MCF 10A (cell line): ENCODE measurements around the gene CCDC40. TPM values are rescaled to one million over a fixed set of nuclear protein-coding genes. Genes with fewer than 3 reads are reported as not detected.

Experiments used
- BruUV-seq: library from RNA; stranded (reverse); fragments of 400-500 nt; replicated peaks from 2 replicates; lab custom pipeline; 2021; lab: Mats Ljungman, UMichigan
- CTCF ChIA-PET: fragments of 300-600 bp; sonication (Branson Sonifier 250); formaldehyde crosslinking; extraction: SDS; loops from one replicate; lab custom pipeline; 2021; ENCODE audit warnings: antibody characterized with exemption, inconsistent platforms; lab: Yijun Ruan, JAX
- POLR2A ChIA-PET: fragments of 300-600, 350-650 bp; sonication (Branson Sonifier 250); formaldehyde crosslinking; extraction: SDS; loops from one replicate; lab custom pipeline; 2020; ENCODE audit warnings: antibody characterized with exemption, inconsistent platforms; lab: Yijun Ruan, JAX
- DNase-seq: peaks from one replicate; pipeline ENCODE4 v3.0.0-alpha.2; 2018; ENCODE audit not compliant: unreplicated experiment
- H3K27ac Mint-ChIP-seq: one replicate; pipeline ENCODE4 v1.8.0; 2022; ENCODE audit warnings: mild to moderate bottlenecking, low read depth, mixed read lengths; ENCODE audit not compliant: unreplicated experiment
- H3K27me3 Mint-ChIP-seq: one replicate; pipeline ENCODE4 v1.8.0; 2022; ENCODE audit warnings: mixed read lengths; ENCODE audit not compliant: insufficient read depth, unreplicated experiment
- H3K36me3 Mint-ChIP-seq: one replicate; pipeline ENCODE4 v1.8.0; 2022; ENCODE audit warnings: mild to moderate bottlenecking, moderate library complexity, mixed read lengths; ENCODE audit not compliant: insufficient read depth, unreplicated experiment
- H3K4me1 Mint-ChIP-seq: one replicate; pipeline ENCODE4 v1.8.0; 2022; ENCODE audit warnings: mixed read lengths; ENCODE audit not compliant: insufficient read depth, unreplicated experiment
- H3K4me3 Mint-ChIP-seq: one replicate; pipeline ENCODE4 v1.8.0; 2022; ENCODE audit warnings: mild to moderate bottlenecking, moderate library complexity, mixed read lengths; ENCODE audit not compliant: unreplicated experiment
- H3K9me3 Mint-ChIP-seq: one replicate; pipeline ENCODE4 v1.8.0; 2022; ENCODE audit warnings: mixed read lengths; ENCODE audit not compliant: unreplicated experiment
- intact Hi-C: fragments of 100-400 bp; cut with micrococcal nuclease; formaldehyde crosslinking; loops from 2 replicates; pipeline ENCODE4 v1.14.1; 2022
- total RNA-seq: library from RNA; stranded (reverse); gene quantifications from 2 replicates; pipeline ENCODE4 v1.2.3, GENCODE V29; 2022
- TF ChIP-seq, protein P1 (sequence below): fragments of 200-600 bp; IDR thresholded peaks from one replicate; pipeline ENCODE4 v1.8.0; 2022; ENCODE audit warnings: antibody characterized with exemption, mild to moderate bottlenecking; ENCODE audit not compliant: unreplicated experiment

The CCDC40 gene
- total RNA-seq, 1 experiment from 2014 or later: 4.1 TPM

- no peak overlapping the region for H3K27ac Mint-ChIP-seq
- ChIA-PET CTCF (interaction anchor here (0.5 to 5.1 kb wide), 21 partner anchors 8 to 837 kb away, joined by 3 to 49 read pairs (median 5); no protein-coding TSS in a partner anchor), POLR2A (interaction anchor here (0.8 to 2.4 kb wide), 9 partner anchors 9 to 163 kb away, joined by 3 to 11 read pairs (median 5); no protein-coding TSS in a partner anchor)
- no peaks in the 10 kb centered on the region for H3K9me3 Mint-ChIP-seq
- H3K4me3 Mint-ChIP-seq: no peak overlapping the region
- intact Hi-C loops: loop anchor here (1.0 to 2.0 kb wide), 3 partner anchors 26 to 244 kb away; partner anchors contain the start of gene TBC1D16
- no TSS peak for BruUV-seq
- TF ChIP-seq, protein P1, sequence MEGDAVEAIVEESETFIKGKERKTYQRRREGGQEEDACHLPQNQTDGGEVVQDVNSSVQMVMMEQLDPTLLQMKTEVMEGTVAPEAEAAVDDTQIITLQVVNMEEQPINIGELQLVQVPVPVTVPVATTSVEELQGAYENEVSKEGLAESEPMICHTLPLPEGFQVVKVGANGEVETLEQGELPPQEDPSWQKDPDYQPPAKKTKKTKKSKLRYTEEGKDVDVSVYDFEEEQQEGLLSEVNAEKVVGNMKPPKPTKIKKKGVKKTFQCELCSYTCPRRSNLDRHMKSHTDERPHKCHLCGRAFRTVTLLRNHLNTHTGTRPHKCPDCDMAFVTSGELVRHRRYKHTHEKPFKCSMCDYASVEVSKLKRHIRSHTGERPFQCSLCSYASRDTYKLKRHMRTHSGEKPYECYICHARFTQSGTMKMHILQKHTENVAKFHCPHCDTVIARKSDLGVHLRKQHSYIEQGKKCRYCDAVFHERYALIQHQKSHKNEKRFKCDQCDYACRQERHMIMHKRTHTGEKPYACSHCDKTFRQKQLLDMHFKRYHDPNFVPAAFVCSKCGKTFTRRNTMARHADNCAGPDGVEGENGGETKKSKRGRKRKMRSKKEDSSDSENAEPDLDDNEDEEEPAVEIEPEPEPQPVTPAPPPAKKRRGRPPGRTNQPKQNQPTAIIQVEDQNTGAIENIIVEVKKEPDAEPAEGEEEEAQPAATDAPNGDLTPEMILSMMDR: no peak
- H3K4me1 Mint-ChIP-seq: peaks cover 7% of the 10 kb centered on the region
- no peaks in the 10 kb centered on the region for H3K27me3 Mint-ChIP-seq
- H3K36me3 Mint-ChIP-seq: peaks cover 38% of the 10 kb centered on the region
- no peak for DNase-seq
These were observed 27.6 kb upstream of the CCDC40 start for GRCh38 chr17:80008848-80009247.

DNA sequence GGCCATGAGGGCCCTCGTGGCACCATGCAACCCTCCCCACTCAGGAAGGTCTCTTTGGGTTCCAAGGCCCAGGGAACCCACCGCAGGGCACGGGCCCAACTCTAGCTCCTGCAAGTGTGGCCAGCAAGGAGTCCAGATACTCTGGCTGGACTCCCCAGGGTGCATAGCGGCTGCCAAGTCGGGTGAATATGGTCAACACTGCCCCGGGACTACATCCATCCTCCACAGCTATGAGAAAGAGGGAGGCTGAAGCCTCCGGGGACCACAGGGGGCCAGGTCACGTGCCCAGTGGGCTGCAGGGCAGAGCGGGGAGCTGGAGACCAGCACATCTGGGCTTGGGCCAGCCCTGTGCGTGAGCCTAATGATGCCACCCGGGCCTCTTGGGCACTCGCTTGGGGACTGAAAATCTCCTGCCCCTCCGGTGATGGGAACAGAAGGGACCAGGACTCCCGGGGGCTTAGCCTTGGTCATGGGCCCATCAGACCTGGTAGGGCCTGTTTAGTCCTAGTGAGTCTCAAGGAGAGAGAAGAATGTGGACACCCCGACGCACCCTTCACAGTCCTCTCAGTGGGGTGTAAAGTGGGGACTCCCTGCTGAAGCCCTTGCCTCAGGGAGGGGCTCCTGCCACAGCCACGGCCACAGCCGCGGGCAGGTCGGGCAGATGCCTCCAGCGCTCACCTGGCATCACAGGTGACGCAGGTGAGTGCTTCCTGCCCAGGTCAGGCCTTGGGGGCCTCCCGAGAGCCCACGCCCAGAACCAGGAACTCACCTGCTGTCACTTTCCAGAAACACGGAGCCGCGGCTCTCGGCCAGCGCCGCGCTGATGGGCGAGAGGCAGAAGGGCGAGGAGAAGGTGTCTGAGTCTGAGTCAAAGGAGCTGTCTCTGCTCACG, 26.8 kb upstream of the CCDC40 start:
- Mint-ChIP-seq H3K4me1 (peaks cover 7% of the 10 kb centered on the region), H3K9me3 (no peaks in the 10 kb centered on the region), H3K4me3 (no peak overlapping the region), H3K27ac (no peak overlapping the region), H3K36me3 (peaks cover 37% of the 10 kb centered on the region), H3K27me3 (no peaks in the 10 kb centered on the region)
- DNase-seq: no peak
- no TSS peak for BruUV-seq
- intact Hi-C loops: loop anchor here (2.0 kb wide), 1 partner anchor 243 kb away; no protein-coding TSS in a partner anchor
- CTCF ChIA-PET: interaction anchor here (0.5 to 2.1 kb wide), 10 partner anchors 11 to 116 kb away, joined by 3 to 29 read pairs (median 6); no protein-coding TSS in a partner anchor
- TF ChIP-seq, protein P1: no peak
- POLR2A ChIA-PET: interaction anchor here (1.2 to 2.4 kb wide), 2 partner anchors 20 to 25 kb away, joined by 4 to 11 read pairs; no protein-coding TSS in a partner anchor

DNA sequence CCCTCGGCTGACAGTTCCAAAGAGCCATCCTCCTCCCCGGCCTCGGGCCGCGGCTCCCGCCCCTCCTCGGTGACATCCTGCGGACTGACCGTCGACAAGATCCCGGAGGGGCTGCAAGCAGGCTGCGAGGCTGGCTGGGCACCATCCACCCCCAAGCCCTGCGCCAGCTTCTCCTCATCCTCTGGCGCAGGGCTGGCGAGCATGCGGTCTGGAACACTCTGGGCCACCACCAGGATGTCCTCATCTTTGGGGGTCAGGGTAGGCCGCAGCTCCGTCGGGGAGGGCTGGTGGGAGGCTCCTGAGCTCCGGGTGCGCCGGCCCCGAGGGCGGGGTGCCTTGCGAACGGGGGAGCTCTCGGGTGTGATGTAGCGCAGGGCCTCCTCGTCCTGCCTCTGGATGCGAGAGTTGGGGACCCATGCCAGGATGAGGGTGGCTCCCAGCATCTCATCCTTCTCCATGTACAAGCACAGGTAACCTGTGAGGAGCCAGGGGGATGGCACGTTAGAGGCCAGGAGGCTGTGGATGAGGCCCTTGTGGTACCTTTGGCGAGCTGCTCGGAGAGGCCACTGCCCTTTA, 26.1 kb upstream of the CCDC40 start:
- TF ChIP-seq, protein P1: no peak
- DNase-seq: no peak
- Mint-ChIP-seq H3K27ac (no peak overlapping the region), H3K4me1 (peaks cover 7% of the 10 kb centered on the region), H3K27me3 (no peaks in the 10 kb centered on the region), H3K4me3 (no peak overlapping the region), H3K9me3 (no peaks in the 10 kb centered on the region), H3K36me3 (peaks cover 40% of the 10 kb centered on the region)
- intact Hi-C loops: no loop called here
- no TSS peak for BruUV-seq
- ChIA-PET CTCF (interaction anchor here (0.6 to 0.7 kb wide), 3 partner anchors 24 to 72 kb away, joined by 3 to 4 read pairs (median 3); no protein-coding TSS in a partner anchor), POLR2A (interaction anchor here (1.2 kb wide), 1 partner anchor 24 kb away, joined by 4 read pairs; no protein-coding TSS in a partner anchor)
